Thyroid gland (tissue), 4 donors: Measurements from ENCODE around the gene LRRC37A2. TPM values are rescaled to one million over a fixed set of nuclear protein-coding genes. Genes with fewer than 3 reads are reported as not detected.

Experiments
- small RNA-seq: library from RNA; depleted of rRNA; stranded (forward); fragments of <200 nt; gene quantifications from one replicate; pipeline ENCODE3, GENCODE V24; 2016
- total RNA-seq, 4 donors: library from RNA; depleted of rRNA; stranded (reverse); fragments of >200 nt; gene quantifications; one replicate each; pipeline ENCODE4 v1.2.3, GENCODE V29; 2016

The LRRC37A2 gene
- total RNA-seq, 4 donors from 2014 or later = 9.4 to 17.6 (median 16.0) TPM

Small RNAs within 50 kb of the gene (small RNA-seq; reads per million reads assigned to genes)
- not detected for gene RN7SL199P

Other genes with a start within 250 kb of the LRRC37A2 start
- gene LRRC37A, start 217.3 kb upstream of the LRRC37A2 start, total RNA-seq = 1 to 10 TPM; 1.2 to 2.7 (median 2.4) TPM
- gene ARL17B, start 150.7 kb upstream of the LRRC37A2 start, total RNA-seq = 10 to 100 TPM; 13.7 to 55.9 (median 31.0) TPM
- 10 to 100 TPM; 17.3 to 31.6 (median 27.6) TPM for gene ARL17A, start 67.2 kb downstream of the LRRC37A2 start, total RNA-seq
- 10 to 100 TPM; 28.9 to 61.9 (median 45.7) TPM for gene NSF, start 78.2 kb downstream of the LRRC37A2 start, total RNA-seq